Measurements from ENCODE around the gene FCN1.

Gene FCN1

GRCh38 chr9:134913041-134913712 is 4.5 kb downstream of the FCN1 start:
- DNase-seq = no peak

GRCh38 chr9:134912126-134912840 is 5.4 kb downstream of the FCN1 start:
- no peak for DNase-seq

- DNase-seq = no peak
These were observed 7.9 kb downstream of the FCN1 start for GRCh38 chr9:134909511-134910481.

GRCh38 chr9:134908524-134909309 is 9.0 kb downstream of the FCN1 start:
- DNase-seq = no peak

- DNase-seq = no peak
These were observed 14.8 kb downstream of the FCN1 start for GRCh38 chr9:134902936-134903335.

GRCh38 chr9:134899818-134900217 is 17.9 kb downstream of the FCN1 start:
- DNase-seq = no peak

GRCh38 chr9:134899168-134899567 is 18.5 kb downstream of the FCN1 start:
- DNase-seq = no peak

- DNase-seq = no peak
These were observed 19.4 kb downstream of the FCN1 start for GRCh38 chr9:134898319-134898718.

GRCh38 chr9:134897584-134898170 is 20.0 kb downstream of the FCN1 start:
- no peak for DNase-seq

GRCh38 chr9:134896834-134897583 is 20.7 kb downstream of the FCN1 start:
- no peak for DNase-seq

GRCh38 chr9:134895908-134896833 is 21.5 kb downstream of the FCN1 start:
- no peak for DNase-seq

GRCh38 chr9:134895567-134895907 is 22.2 kb downstream of the FCN1 start:
- DNase-seq = no peak

- no peak for DNase-seq
These were observed 22.6 kb downstream of the FCN1 start for GRCh38 chr9:134895097-134895496.

- DNase-seq = no peak
These were observed 23.4 kb downstream of the FCN1 start for GRCh38 chr9:134894136-134894860.

GRCh38 chr9:134892820-134893420 is 24.8 kb downstream of the FCN1 start:
- DNase-seq = no peak

- no peak for DNase-seq
These were observed 25.5 kb downstream of the FCN1 start for GRCh38 chr9:134892221-134892620.

GRCh38 chr9:134891713-134892112 is 26.0 kb downstream of the FCN1 start:
- DNase-seq = no peak

- no peak for DNase-seq
These were observed 26.7 kb downstream of the FCN1 start for GRCh38 chr9:134891053-134891452.

GRCh38 chr9:134890155-134890495 is 27.6 kb downstream of the FCN1 start:
- DNase-seq = no peak
